Prostate gland (tissue), 2 donors: ENCODE measurements around the gene PSMD13. TPM values are rescaled to one million over a fixed set of nuclear protein-coding genes. Genes with fewer than 3 reads are reported as not detected.

ENCODE experiments used
- DNase-seq: peaks from one replicate; pipeline ENCODE4 v3.0.0-alpha.2; 2019; ENCODE audit warnings: low spot score
- H3K27ac ChIP-seq, 2 donors: fragments of 200-600 bp; sonication (generic); 2 replicates each; pipeline ENCODE4 v1.5.1; 2017 to 2019
- H3K27me3 ChIP-seq: fragments of 200-600 bp; sonication (generic); replicated peaks from 2 replicates; pipeline ENCODE4 v1.5.1; 2019; ENCODE audit not compliant: insufficient read depth
- H3K36me3 ChIP-seq, 2 donors: fragments of 200-600 bp; sonication (generic); 1 replicate in 1 of 2; 2 replicates in 1 of 2; pipeline versions ENCODE4 v1.5.1 to v1.8.1; 2017 to 2019
- H3K4me1 ChIP-seq: fragments of 200-600 bp; sonication (generic); replicated peaks from 2 replicates; pipeline ENCODE4 v1.5.1; 2019
- H3K4me3 ChIP-seq, 2 donors: fragments of 200-600 bp; sonication (generic); 2 replicates each; pipeline ENCODE4 v1.5.1; 2017 to 2019
- H3K9me3 ChIP-seq: fragments of 200-600 bp; sonication (generic); 2 replicates; pipeline ENCODE4 v1.5.1; 2017
- CTCF ChIP-seq, 4 experiments: fragments of 200-600 bp in 2 of 4; fragments of 450-650 bp in 2 of 4; sonication (generic) in 2 of 4; IDR thresholded peaks; 1 replicate in 3 of 4; 2 replicates in 1 of 4; pipeline ENCODE4 v1.5.1; 2016 to 2019; ENCODE audit warnings: antibody characterized with exemption in 4 of 4, mild to moderate bottlenecking in 2 of 4, moderate library complexity in 2 of 4
- POLR2A ChIP-seq: fragments of 450-650 bp; IDR thresholded peaks from one replicate; pipeline ENCODE4 v1.6.1; 2016; ENCODE audit warnings: antibody characterized with exemption, mild to moderate bottlenecking
- POLR2AphosphoS5 ChIP-seq: sonication (generic); formaldehyde crosslinking; IDR thresholded peaks from one replicate; pipeline ENCODE4 v1.6.1; 2017; ENCODE audit warnings: antibody characterized with exemption
- WGBS: methylation state at CpG from one replicate; pipeline ENCODE4 v1.1.5; 2018; 5-methylcytosine and 5-hydroxymethylcytosine counted together
- intact Hi-C: fragments of 100-400 bp; cut with DNase I; formaldehyde crosslinking; loops from one replicate; pipeline ENCODE4 v1.14.2; 2022
- total RNA-seq, 2 donors: library from RNA; depleted of rRNA; stranded (reverse); fragments of >200 nt; gene quantifications; one replicate each; pipeline ENCODE4 v1.1.0, GENCODE V29; 2016

The PSMD13 gene
- total RNA-seq, 2 donors from 2014 or later, result 87.4 to 129 TPM

GRCh38 chr11:281486-282161, 44.8 kb downstream of the PSMD13 start:
- Histone ChIP-seq H3K9me3 (no peaks in the 10 kb centered on the region), H3K27me3 (peaks cover 28% of the 10 kb centered on the region), H3K27ac (no peak overlapping the region), H3K4me1 (no peaks in the 10 kb centered on the region), H3K36me3 (no peaks in the 10 kb centered on the region), H3K4me3 (no peak overlapping the region)
- DNase-seq, result no peak
- intact Hi-C loops, result no loop called here
- TF ChIP-seq POLR2AphosphoS5 (no peak), POLR2A (no peak), CTCF (IDR thresholded peaks at IDR 0.05) (no peak)
- 42% methylated on average over 24 of the region's 26 CpGs for WGBS

GRCh38 chr11:282171-282570, 45.4 kb downstream of the PSMD13 start:
- no peak for DNase-seq
- intact Hi-C loops, result no loop called here
- TF ChIP-seq CTCF (IDR thresholded peaks at IDR 0.05) (no peak), POLR2AphosphoS5 (no peak), POLR2A (no peak)
- no peak overlapping the region for H3K4me3 ChIP-seq
- 72% methylated on average over 4 of the region's 4 CpGs for WGBS
- no peaks in the 10 kb centered on the region for H3K4me1 ChIP-seq
- H3K27ac ChIP-seq, result no peak overlapping the region
- H3K9me3 ChIP-seq, result no peaks in the 10 kb centered on the region
- no peaks in the 10 kb centered on the region for H3K36me3 ChIP-seq
- peaks cover 28% of the 10 kb centered on the region for H3K27me3 ChIP-seq

GRCh38 chr11:282630-283360, 46.0 kb downstream of the PSMD13 start:
- no peak for DNase-seq
- Histone ChIP-seq H3K27ac (no peak overlapping the region), H3K36me3 (no peaks in the 10 kb centered on the region), H3K4me3 (no peak overlapping the region), H3K27me3 (peaks cover 28% of the 10 kb centered on the region), H3K9me3 (no peaks in the 10 kb centered on the region), H3K4me1 (no peaks in the 10 kb centered on the region)
- intact Hi-C loops, result no loop called here
- WGBS, result 67% methylated on average over 13 of the region's 13 CpGs
- TF ChIP-seq POLR2AphosphoS5, result no peak
- no peak for TF ChIP-seq CTCF (IDR thresholded peaks at IDR 0.05)
- no peak for TF ChIP-seq POLR2A

GRCh38 chr11:283405-284104, 46.8 kb downstream of the PSMD13 start:
- H3K27ac ChIP-seq, result no peak overlapping the region
- H3K27me3 ChIP-seq, result peaks cover 28% of the 10 kb centered on the region
- intact Hi-C loops, result no loop called here
- H3K9me3 ChIP-seq, result no peaks in the 10 kb centered on the region
- H3K4me3 ChIP-seq, result no peak overlapping the region
- DNase-seq, result no peak
- WGBS, result 79% methylated on average over 23 of the region's 23 CpGs
- no peak for TF ChIP-seq POLR2AphosphoS5
- TF ChIP-seq POLR2A, result no peak
- TF ChIP-seq CTCF (IDR thresholded peaks at IDR 0.05), result no peak
- no peaks in the 10 kb centered on the region for H3K36me3 ChIP-seq
- no peaks in the 10 kb centered on the region for H3K4me1 ChIP-seq
